Measurements from ENCODE around the gene SLC41A2. TPM values are rescaled to one million over a fixed set of nuclear protein-coding genes. Genes with fewer than 3 reads are reported as not detected.

Gene SLC41A2
- polyA plus RNA-seq, 1 donor (not counting 4 experiments of a cell fraction or from before 2014, with no cell fraction given) = 1.2 TPM

DNA sequence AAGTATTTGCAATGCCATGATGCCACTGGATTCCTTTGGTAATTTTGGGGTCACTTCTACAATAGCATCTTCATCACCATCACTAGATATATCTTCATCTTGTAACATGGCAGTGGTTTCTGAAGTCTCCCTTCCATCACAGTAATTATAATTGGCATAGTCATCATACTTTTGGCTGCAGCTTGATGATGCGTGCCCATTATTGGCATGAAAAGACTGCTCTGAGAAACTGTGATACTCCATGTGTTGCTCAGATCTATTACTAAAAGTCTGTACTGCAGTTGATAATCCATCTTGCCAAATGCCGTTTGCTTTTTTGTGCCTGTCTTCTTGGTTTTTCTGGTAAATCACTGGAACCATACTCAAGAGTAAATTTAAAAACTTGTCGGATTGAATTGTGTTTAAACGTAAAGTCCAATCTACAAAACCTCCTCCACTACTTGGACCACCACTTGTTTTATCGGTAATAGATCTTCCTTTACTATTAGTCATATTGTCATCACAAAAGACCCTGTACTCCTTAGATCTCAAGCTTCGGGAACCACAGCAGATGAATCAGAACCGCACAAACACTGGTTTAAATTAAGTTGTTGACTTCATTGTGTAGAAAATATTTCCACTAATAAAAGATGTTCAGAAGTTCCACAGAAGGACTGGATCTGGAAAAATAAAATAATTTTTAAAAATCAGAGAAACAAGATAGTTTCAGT lies 29.9 kb downstream of the SLC41A2 start:
- Histone ChIP-seq H3K79me2 (ENCODE audit: control insufficient read depth, insufficient read depth, low read length) (no peaks in the 10 kb centered on the region), H3K4me1 (ENCODE audit: control insufficient read depth, extremely low read depth, insufficient read depth, low read length) (no peaks in the 10 kb centered on the region), H3K27ac (ENCODE audit: control insufficient read depth, insufficient read depth, low read length) (no peak overlapping the region), H3K9me1 (ENCODE audit: control insufficient read depth, extremely low read depth, insufficient read depth, low read length) (no peaks in the 10 kb centered on the region), H3K4me2 (ENCODE audit: control insufficient read depth, extremely low read depth, insufficient read depth, low read depth, low read length) (no peak overlapping the region), H3K36me3 (ENCODE audit: control insufficient read depth in 2 of 2, extremely low read depth in 1 of 2, insufficient read depth in 2 of 2, low read length in 2 of 2) (no peaks in the 10 kb centered on the region), H3K27me3 (ENCODE audit: control insufficient read depth, extremely low read depth, insufficient read depth, low read length) (no peaks in the 10 kb centered on the region), H3K9me3 (ENCODE audit: control insufficient read depth, low read depth, low read length) (no peaks in the 10 kb centered on the region), H3K4me3 (ENCODE audit: control insufficient read depth in 2 of 3, extremely low read depth in 1 of 3, insufficient read depth in 2 of 3, low read depth in 1 of 3, low read length in 3 of 3) (no peak overlapping the region), H2AFZ (ENCODE audit: control insufficient read depth, low read length) (no peak overlapping the region), H3K9ac (ENCODE audit: control insufficient read depth, extremely low read depth, insufficient read depth, low read length) (no peak overlapping the region), H4K20me1 (ENCODE audit: control insufficient read depth, extremely low read depth, insufficient read depth, low read length) (no peaks in the 10 kb centered on the region)
- FAIRE-seq = no peak
- no peak for TF ChIP-seq EZH2 (IDR thresholded peaks at IDR 0.05; ENCODE audit: low read length)
- TF ChIP-seq, protein P1, sequence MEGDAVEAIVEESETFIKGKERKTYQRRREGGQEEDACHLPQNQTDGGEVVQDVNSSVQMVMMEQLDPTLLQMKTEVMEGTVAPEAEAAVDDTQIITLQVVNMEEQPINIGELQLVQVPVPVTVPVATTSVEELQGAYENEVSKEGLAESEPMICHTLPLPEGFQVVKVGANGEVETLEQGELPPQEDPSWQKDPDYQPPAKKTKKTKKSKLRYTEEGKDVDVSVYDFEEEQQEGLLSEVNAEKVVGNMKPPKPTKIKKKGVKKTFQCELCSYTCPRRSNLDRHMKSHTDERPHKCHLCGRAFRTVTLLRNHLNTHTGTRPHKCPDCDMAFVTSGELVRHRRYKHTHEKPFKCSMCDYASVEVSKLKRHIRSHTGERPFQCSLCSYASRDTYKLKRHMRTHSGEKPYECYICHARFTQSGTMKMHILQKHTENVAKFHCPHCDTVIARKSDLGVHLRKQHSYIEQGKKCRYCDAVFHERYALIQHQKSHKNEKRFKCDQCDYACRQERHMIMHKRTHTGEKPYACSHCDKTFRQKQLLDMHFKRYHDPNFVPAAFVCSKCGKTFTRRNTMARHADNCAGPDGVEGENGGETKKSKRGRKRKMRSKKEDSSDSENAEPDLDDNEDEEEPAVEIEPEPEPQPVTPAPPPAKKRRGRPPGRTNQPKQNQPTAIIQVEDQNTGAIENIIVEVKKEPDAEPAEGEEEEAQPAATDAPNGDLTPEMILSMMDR (optimal IDR thresholded peaks at IDR 0.05 in 1 of 3, IDR thresholded peaks at IDR 0.05 in 1 of 3, conservative IDR thresholded peaks at IDR 0.05 in 1 of 3; ENCODE audit: extremely low read depth in 1 of 3, insufficient read depth in 2 of 3, low read length in 3 of 3) = no peak
- DNase-seq (ENCODE audit: low read depth, low spot score) = no peak
- dilution Hi-C loops (cut with MboI; ENCODE audit: extremely low pct_ligation_motif_present, low sequenced_read_pairs) = no loop called here

DNA sequence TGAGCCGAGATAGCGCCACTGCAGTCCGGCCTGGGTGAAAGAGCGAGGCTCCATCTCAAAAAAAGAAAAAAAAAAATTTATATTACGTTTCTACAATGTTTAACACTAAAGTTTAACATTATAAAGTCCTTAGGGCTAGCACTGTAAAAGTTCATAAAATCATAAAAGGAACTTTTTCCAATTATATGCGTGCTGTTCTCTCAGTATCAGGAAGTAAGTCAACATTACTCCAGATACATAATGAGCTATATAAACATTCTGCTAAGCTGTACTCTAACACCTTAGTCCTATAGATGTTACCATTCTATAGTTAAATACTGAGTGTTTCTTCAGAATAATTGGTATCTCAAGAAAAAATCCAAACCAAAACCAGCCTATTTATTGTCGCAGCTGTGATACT lies 32.6 kb downstream of the SLC41A2 start:
- Histone ChIP-seq H3K27me3 (ENCODE audit: control insufficient read depth, extremely low read depth, insufficient read depth, low read length) (no peaks in the 10 kb centered on the region), H3K4me2 (ENCODE audit: control insufficient read depth, extremely low read depth, insufficient read depth, low read depth, low read length) (no peak overlapping the region), H3K9ac (ENCODE audit: control insufficient read depth, extremely low read depth, insufficient read depth, low read length) (no peak overlapping the region), H3K4me1 (ENCODE audit: control insufficient read depth, extremely low read depth, insufficient read depth, low read length) (no peaks in the 10 kb centered on the region), H3K27ac (ENCODE audit: control insufficient read depth, insufficient read depth, low read length) (no peak overlapping the region), H4K20me1 (ENCODE audit: control insufficient read depth, extremely low read depth, insufficient read depth, low read length) (no peaks in the 10 kb centered on the region), H3K9me1 (ENCODE audit: control insufficient read depth, extremely low read depth, insufficient read depth, low read length) (no peaks in the 10 kb centered on the region), H3K4me3 (ENCODE audit: control insufficient read depth in 2 of 3, extremely low read depth in 1 of 3, insufficient read depth in 2 of 3, low read depth in 1 of 3, low read length in 3 of 3) (no peak overlapping the region), H3K36me3 (ENCODE audit: control insufficient read depth in 2 of 2, extremely low read depth in 1 of 2, insufficient read depth in 2 of 2, low read length in 2 of 2) (no peaks in the 10 kb centered on the region), H3K9me3 (ENCODE audit: control insufficient read depth, low read depth, low read length) (no peaks in the 10 kb centered on the region), H2AFZ (ENCODE audit: control insufficient read depth, low read length) (no peak overlapping the region), H3K79me2 (ENCODE audit: control insufficient read depth, insufficient read depth, low read length) (no peaks in the 10 kb centered on the region)
- no peak for DNase-seq (ENCODE audit: low read depth, low spot score)
- dilution Hi-C loops (cut with MboI; ENCODE audit: extremely low pct_ligation_motif_present, low sequenced_read_pairs) = no loop called here
- FAIRE-seq = no peak
- no peak for TF ChIP-seq EZH2 (IDR thresholded peaks at IDR 0.05; ENCODE audit: low read length)
- TF ChIP-seq, protein P1 (optimal IDR thresholded peaks at IDR 0.05 in 1 of 3, IDR thresholded peaks at IDR 0.05 in 1 of 3, conservative IDR thresholded peaks at IDR 0.05 in 1 of 3; ENCODE audit: extremely low read depth in 1 of 3, insufficient read depth in 2 of 3, low read length in 3 of 3) = no peak

Measured in keratinocyte (primary cell).